Inflammatory macrophage treated with lipopolysaccharide for 1 hour (primary cell): Measurements from ENCODE around the gene CNTNAP2.

Experiments
- DNase-seq, 2 donors: peaks; one replicate each; pipeline ENCODE4 v3.0.0-alpha.2; 2020 to 2022

Gene CNTNAP2

DNA sequence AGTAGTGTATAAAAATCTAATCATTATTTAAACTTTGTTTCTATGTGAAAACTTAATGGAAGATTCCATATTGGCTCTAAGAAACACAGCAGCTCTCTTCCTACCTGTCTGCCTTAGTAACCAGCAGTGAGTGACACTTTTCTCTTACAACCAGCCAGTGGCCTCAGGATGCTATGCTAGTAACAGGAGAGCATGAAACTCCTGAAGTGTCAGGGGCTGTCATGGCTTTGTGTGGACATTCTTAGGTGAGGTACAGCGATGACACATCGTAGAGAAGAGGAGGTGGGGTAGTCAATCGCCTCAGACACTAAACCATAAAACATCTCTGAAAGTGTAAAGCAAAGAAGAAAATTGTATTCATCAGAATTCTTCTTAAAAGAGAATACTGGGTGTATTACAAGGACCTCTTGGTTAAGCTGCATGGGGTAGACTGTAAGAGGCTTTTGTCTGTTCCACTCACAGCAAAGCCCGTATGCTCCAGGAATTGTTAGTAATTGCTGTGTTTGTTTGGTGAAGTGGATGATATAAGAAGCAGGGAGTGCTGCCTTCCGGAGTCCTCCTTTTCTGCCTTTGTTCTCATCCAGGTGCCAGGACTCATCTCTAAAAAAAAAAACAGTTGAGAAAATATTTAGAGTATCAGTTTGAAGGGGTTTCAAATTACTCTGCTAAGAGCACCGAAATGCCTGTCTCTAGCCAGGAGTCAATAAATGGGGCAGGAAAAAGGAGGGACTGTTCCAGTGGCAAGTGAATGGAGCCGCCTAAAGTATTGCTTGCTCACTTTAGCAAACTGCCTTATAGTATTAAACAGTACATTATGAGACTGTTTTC lies 518.8 kb downstream of the CNTNAP2 start:
- no peak for DNase-seq

DNA sequence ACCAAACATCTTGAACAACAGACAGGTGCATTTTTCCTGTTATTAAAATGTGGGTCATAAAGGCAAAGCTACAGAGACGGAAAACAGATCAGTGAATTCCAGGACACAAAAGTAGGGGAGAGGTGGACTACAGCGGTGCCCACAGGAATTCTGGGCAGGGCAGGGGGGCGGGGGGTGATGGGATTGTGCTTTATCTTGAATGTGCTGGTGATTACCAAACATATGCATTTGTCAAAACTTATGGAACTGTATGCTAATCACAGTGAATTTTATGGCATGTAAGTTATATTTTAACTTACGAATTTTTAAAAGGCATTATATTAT lies 519.4 kb downstream of the CNTNAP2 start:
- no peak for DNase-seq

DNA sequence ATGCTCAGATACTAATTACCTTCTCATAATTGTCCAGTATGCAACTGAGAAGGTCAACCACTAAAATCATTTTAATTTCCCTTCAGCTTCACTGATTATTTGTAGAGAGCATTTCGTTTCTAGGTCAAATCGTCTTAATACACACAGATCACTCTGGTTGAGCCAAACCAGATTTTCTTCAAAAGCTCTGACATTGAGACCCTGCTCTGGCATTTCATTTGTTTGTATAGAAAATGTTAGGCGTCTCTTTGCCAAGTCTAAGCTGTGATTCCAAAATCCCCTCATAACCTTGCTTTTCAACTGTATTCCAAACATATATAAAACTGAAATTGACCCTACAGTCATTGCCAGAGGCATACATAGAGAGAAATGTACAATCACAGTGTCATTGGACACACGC lies 520.0 kb downstream of the CNTNAP2 start:
- DNase-seq: no peak

DNA sequence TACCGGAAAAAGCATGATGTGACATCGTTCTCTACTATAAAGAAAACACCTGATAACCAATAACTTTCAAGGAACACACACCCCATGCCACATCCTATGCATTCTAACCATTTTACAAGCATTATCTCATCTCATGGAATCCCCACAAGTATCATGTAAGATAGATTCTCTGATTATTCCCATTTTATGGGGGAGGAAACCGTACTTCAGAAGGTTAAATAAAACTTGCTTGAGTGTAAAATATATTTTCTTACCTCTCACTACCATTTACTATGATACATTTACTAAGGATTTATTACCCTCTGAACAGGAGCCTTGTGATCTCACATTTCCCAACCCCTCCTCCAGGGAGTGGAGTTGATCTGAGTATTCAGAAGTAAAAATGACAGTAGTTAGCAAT lies 522.7 kb downstream of the CNTNAP2 start:
- DNase-seq: no peak

DNA sequence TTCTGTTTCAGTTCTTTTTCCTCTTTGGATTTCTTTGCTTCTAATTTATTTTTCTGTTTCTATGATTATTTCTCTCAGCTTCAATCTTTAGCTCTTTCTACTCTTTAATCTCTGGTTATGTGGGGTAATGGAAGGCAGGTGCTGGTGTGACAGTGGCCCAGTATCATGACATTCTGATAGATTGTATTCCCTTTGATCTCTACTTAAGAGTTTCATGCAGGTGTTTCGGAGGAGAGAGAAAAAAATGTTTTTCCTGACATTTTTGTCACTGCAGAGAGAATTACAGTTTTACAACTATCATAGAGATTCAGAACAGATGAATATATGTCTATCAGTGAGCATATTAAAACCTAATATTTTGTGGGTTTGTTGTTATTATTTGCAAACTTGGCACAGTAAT lies 524.9 kb downstream of the CNTNAP2 start:
- DNase-seq: no peak

DNA sequence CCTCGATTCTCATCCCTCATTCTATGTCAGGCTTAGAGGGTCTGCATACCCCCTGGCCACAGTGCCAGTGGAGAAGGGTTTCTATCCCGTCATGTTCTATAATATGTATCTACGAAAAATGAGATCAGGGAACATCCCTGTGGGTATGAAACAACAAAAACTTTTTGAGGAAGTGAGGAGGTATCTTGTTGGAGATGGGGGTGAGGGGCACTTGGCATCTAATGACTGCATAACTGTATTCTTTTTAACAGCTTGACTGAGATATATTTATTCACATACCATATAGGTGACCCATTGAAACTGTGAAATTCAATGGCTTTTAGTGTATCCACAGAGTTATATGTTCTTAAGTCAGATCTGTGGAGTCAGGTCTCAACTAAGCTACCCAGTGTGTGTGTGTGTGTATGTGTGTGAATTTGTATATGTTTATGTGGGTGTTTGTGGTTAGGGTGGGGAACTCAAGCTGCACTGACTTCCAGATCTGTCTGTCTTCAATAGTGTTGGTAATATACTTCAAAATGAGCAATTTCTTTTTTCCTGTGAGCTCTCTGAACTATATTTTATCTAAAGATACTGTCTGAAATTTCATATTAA lies 528.9 kb downstream of the CNTNAP2 start:
- no peak for DNase-seq

DNA sequence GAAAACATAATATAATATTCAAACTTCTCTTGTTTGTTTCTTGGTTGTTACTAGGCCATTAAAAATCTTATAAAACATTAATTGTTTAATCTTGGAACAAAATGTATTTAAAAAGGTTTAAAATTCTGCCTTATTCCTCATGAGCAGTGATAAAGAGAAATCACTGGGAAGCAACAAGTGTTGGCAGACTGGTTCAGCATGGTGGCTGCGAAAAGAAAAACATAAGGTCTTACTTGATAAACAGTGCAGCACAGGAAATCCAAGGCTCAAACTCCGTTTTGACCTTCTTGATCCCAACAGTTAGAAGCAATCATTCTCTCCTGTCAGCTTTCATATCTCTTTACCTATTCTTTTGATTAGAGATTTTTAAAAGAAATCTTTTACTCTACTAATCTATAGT lies 530.8 kb downstream of the CNTNAP2 start:
- DNase-seq: no peak

DNA sequence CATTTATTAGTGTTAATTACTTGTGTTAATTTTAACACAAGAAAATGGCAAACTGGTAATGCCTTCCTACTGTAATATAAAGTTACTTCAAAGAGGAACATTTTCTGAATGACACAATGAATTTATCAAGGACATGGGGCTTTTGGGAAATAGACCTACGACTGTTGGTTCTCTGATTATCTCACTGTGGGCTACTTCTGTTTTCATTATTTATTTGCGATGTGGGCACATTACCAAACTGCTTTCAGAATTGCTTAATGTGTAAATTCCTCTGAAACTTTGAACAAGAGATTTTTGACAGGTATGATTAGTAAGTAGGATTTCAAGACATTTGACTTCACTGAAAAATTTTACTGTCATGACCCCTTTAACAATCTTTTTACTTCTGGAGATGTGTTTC lies 535.6 kb downstream of the CNTNAP2 start:
- DNase-seq: peak; percentile 11 to 41

DNA sequence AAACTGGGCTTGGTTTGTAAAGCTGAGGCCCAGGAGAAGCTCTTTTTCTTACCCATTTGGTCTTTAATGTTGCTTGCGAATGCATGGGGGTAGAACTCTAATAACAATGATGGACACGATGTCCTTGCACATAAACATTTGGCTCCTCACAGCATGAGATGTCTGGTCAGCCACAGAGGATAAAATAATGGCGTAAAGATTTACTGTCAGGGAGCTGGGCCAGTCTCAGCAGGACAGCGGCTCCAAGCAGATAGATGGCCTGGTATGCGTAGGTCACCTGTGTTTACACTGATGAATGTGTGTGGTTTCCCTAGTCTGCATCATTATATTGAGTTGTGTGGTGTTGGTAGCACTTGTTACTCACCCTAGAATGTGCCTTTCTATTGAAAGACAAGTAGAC lies 537.4 kb downstream of the CNTNAP2 start:
- DNase-seq: no peak

DNA sequence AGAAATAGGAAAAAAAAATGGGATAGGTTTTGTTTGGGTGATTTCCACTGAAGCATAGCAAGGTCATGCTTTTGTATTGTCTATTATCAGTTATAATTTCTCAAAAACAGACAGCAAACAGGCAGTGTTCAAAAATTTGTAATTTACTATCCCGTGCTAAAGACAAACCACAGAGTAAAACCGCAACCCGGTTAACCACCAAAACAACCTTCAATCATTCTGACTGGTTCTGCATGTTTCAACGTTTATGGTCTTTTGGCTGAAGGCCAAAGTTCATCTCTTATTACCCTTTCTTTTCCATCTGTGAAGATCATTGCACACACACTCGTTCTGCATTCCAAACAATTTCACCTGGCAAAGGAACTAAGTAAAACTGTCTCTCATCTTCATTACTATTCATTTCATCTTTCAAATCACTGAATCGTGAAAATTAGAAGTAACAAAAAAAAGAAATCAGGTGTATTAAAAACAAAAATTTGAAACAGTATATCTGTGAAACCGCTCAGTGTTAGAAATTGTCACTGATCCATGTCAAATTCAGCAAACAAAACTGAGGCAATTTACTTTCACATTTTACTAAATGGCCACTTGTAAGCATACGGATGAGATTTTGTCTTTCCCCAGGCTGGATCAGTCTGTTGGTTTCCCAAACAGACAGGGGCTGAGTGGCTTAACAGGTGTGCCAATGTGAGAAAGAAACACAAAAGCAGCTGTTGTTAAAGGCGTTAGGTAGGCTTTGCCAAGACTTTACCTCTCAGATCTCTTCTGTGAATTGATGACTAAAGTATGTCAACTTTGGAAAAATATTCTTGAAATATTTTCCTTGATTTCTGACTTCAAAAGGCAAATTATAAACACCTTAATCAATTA lies 539.6 kb downstream of the CNTNAP2 start:
- DNase-seq: no peak

DNA sequence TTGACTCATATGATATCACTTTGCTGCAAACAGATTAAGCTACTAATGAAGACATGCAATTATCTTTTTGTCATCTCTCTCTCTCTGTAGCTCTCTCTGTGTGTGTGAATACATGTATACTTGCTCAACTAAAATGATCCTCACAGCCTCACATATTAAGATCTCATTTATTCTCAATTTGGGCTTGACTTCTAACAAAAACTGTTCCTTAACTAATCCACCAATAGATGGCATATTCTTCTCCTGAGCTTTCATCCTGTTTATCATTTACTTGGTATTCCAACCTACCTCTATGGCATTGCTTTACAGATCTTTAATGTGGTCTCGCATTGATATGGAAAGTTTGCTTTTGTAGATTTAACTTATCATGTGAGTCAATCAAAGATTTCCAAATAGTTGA lies 540.4 kb downstream of the CNTNAP2 start:
- DNase-seq: no peak

DNA sequence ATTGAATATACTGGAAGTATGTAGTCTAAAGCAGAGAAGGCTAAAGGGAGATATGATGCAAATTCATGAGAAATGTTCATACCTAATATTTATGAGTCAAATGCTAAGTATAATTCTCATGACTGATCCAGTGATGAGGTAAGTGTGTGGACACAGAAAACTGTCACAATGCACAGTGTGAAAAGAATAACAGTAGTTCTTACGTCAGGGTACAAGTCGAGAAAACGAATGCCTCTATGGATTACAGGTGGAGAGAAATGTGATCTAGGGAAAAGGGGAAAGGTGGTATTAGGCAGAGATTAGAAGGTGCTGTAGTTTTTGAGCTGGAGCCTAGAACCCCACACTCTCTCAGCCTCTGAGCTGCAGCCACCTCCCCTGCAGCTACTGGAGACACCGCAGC lies 542.0 kb downstream of the CNTNAP2 start:
- no peak for DNase-seq

DNA sequence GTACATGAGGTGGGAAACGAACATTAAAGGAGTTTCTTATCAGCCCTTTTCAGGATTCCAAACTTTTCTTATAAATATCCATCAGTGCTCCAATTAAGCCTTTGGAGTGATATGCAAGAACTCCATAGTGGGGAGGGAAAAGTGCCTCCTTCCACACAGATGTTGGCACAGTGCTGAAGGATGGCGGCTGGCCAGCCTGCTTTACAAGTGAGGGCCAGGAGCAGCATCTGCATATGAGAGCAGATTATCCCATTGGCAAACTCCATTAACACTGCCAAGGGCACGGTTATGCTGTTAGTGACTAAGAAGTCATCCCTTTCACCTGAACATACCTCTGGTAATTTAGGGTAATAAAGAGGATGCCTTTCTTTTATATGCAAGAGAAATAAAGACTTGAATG lies 543.1 kb downstream of the CNTNAP2 start:
- no peak for DNase-seq

DNA sequence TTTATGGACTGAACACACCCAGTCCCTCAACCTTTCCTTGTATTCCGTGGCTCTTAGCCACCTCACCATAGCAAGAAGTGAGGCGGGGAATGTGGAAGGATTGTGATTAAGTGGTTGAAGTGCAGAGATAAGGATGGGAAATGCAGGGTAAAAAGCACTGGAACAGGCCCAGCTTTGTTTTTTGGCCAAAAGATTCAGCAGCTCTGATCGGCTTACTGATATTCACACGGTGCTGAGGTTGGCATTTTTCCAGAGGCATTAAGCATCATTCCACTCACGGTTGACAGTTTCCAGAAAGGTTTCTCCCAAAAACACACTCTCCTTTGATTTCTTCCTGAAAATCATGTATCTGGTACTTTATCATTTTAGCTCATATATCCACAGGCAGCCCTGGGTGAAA lies 544.2 kb downstream of the CNTNAP2 start:
- DNase-seq: no peak

DNA sequence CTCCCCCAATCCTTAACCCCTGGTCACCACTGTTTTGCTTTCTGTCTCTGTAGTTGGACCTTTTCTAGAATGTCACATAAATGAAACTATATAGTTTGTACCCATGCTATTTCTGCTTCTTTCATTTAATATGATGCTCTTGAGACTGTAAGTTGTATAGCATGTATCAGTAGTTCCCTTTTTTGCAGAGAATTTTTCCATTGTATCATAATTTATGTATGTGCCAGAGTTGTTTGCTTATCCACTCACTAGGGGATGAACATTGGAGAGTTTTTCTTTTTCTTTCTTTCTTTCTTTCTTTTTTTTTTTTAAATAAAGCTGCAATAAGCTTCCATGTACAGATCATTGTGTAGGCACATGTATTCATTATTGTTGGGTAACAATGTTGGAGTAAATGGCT lies 544.8 kb downstream of the CNTNAP2 start:
- DNase-seq: no peak

DNA sequence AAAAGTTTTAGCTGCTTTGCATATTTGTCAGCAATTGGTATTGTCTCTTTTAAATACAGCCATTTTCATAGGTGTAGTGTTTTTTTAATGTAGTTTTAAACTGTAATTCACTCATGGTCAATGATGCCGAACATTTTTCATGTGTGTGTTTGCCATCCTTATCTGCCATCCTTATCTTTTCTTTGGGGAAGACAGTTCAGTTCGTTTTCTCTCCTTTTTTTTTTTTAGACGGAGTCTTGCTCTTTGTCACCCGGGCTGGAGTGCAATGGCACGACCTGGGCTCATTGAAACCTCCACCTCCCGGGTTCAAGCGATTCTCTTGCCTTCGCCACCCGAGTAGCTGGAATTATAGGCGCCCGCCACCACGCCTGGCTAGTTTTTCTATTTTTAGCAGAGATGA lies 545.3 kb downstream of the CNTNAP2 start:
- no peak for DNase-seq

DNA sequence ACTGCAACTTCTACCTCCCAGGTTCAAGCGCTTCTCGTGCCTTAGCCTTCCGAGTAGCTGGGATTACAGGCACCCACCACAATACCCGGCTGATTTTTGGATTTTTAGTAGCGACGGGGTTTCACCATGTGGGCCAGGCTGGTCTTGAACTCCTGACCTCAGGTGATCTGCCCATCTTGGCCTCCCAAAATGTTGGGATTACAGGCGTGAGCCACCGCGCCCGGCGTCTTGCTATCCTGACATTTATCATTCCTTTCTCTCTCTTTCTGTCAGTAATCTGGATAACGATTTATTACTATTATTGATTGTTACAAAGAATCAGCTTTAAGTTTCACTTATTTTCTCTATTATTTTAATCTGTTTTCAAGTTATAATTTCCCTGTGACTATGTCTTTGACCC lies 548.4 kb downstream of the CNTNAP2 start:
- DNase-seq: no peak

DNA sequence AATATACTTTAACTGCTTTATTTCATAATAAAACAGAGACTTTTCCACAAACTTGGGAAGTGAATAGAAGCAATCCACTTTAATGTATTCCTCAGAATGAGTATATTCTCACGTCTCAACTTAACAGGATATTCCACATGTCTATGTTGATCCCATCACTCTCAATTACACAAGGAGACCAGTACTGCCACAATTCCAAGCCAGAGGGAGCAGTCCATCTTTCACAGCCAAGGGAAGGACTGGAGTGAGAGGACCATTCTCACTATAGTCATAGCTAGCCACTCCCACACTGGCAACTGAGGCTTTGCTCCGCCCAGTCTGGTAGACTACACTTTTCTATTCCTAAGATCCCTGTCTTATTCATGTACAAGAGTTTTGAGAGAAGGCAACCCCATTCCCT lies 553.9 kb downstream of the CNTNAP2 start:
- DNase-seq: no peak

DNA sequence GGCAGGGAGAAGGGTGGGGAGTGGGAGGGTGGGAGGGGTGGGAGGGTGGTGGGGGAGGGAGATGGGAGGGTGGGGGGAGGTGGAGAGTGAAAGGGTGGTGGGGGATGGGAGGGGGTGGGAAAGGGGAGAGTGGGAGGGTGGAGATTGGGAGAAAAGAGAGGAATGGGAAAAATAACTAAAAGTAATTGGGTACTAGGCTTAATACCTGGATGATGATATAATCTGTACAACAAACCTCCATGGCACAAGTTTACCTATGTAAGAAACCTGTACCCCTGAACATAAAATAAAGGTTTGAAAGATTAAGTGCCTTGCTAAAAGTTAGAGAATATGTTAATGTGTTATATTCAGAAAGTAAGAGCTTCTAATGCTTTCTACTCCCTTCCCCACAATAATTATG lies 564.9 kb downstream of the CNTNAP2 start:
- no peak for DNase-seq

DNA sequence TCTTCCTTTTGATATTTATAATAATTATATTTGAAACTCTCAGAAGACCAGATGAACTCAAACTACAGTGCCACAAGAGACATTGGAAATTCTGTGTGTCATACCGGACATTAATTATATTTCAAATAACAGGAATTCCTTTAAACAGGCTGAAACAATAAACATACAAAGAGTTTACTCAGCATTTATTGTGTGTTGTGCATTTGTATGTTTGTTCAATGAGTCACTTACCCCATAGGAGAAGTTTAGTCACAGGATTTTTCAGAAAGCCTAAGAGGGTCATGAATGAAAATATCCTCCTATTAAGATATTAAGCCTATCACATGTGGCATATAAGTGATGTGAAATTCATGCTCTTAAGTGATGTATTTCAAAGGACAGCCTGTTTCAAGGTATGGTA lies 566.8 kb downstream of the CNTNAP2 start:
- no peak for DNase-seq

DNA sequence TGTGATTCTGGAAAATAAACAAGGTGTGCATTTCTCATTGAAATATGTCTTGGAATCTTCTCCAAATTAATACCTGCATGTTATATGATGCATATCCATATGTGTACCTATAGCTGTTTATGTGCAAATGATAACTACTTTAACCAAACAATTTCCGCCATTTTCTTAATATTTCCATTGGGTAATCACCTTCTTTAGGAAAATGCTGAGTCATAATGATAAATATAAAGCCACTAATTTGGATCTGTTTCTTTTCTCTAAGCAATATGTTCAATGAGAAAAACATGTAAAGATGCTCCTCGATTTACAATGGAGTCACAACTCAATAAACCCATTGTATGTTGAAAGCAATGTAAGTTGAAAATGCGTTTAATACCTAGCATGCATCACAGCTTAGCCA lies 574.4 kb downstream of the CNTNAP2 start:
- DNase-seq: no peak

DNA sequence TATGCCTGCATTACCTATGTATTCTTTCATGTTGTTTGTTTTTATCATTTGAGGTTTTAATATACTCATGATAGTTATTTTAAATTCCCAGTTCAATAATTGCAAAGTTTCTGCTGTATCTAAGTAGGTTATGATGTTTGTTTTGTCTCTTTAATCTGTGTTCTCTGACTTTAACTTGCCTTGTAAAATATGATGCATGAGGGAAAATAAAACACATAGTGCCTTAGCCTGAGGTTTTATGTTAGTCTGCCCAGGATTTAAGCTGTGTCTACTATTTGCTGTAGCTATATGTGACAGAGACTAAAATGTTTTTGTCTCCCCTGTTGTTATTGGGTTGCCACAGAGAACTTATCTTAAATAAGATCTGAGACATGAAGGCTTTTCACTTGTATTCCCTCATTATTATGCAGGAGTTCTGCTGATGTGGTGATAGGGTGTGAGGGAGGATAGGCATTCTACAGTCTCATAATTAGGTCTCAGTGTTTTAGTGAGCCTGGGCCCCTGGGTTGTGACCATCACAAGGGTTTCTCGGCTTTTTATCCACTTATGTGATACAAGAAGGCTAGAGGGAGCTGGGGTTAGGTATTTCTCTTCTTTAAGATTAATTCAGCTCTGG lies 582.5 kb downstream of the CNTNAP2 start:
- no peak for DNase-seq

DNA sequence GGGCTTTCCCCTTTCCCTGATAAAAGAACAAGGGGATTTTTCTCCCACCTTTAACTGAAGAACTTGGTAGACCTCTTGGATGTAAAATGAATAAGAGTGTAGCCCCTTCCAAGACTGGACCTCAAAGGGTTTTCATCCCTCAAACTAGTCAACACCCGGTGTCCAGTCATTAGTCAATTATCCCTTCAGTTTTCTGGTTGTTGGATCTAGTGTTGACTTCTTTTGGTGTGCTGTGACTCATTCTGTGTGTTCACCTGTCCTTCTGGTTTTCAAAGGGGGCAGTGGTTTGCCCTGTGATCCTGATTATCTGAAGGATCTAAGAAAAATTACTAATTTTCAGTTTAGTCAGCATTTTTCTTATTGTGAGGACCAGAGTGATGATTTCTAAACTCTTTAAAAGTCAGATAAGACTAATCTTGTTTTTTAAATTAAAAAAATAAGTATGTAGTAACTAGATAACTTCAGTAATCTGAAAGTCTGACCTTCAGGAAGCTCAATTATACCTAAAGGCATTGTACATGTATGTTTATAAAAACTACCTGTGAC lies 583.5 kb downstream of the CNTNAP2 start:
- no peak for DNase-seq
